Hindlimb muscle (tissue), 1 donor: ENCODE results near the gene EML1. TPM values are rescaled to one million over a fixed set of nuclear protein-coding genes. Genes with fewer than 3 reads are reported as not detected.

Source experiments
- polyA plus RNA-seq: library from polyadenylated mRNA; unstranded; fragments of 120-200 nt; gene quantifications from one replicate; pipeline ENCODE4 v1.2.1, GENCODE V29; 2013; ENCODE audit not compliant: insufficient read length

EML1 gene
- polyA plus RNA-seq, 1 donor = 43.2 TPM

Other genes with a start within 250 kb of the EML1 start
- gene CCDC85C, start 189.2 kb upstream of the EML1 start, polyA plus RNA-seq = 4.1 TPM
- 1.5 TPM for gene HHIPL1, start 148.3 kb upstream of the EML1 start, polyA plus RNA-seq
- 4.8 TPM for gene CYP46A1, start 109.1 kb upstream of the EML1 start, polyA plus RNA-seq